Natural killer cell treated with Interleukin-12 subunit alpha and Interleukin-12 subunit beta and Interleukin-15 and Interleukin-18, amount 100 ng/mL, for 72 hours (primary cell): ENCODE data around the gene SMIM10L2A. TPM values are rescaled to one million over a fixed set of nuclear protein-coding genes. Genes with fewer than 3 reads are reported as not detected.
A peak's percentile ranks its signal among the peaks of the same experiment; 100 is the strongest.

ENCODE experiments used
- ATAC-seq, 2 donors: fragments of 150-1000 bp; cut with Tn5 transposase in 1 of 2; sonication (Bioruptor Pico), chemical (Tn5 transposase) in 1 of 2; 2 replicates each; pipeline ENCODE4 v1.10.0; 2021
- DNase-seq: peaks from one replicate; pipeline ENCODE4 v3.0.0; 2022; ENCODE audit warnings: low spot score
- H3K27ac Mint-ChIP-seq, 2 donors: 1 replicate in 1 of 2; 2 replicates in 1 of 2; pipeline ENCODE4 v1.8.0; 2022; ENCODE audit warnings: mixed read lengths in 2 of 2, mild to moderate bottlenecking in 1 of 2, moderate library complexity in 1 of 2
- H3K27me3 Mint-ChIP-seq, 2 donors: 1 replicate in 1 of 2; 2 replicates in 1 of 2; pipeline ENCODE4 v1.8.0; 2022; ENCODE audit warnings: mixed read lengths in 2 of 2
- H3K36me3 Mint-ChIP-seq: one replicate; pipeline ENCODE4 v1.8.0; 2022; ENCODE audit warnings: mixed read lengths
- H3K4me1 Mint-ChIP-seq, 2 donors: 1 replicate in 1 of 2; 2 replicates in 1 of 2; pipeline ENCODE4 v1.8.0; 2022; ENCODE audit warnings: low read depth in 2 of 2, mixed read lengths in 2 of 2, mild to moderate bottlenecking in 1 of 2
- H3K4me3 Mint-ChIP-seq: one replicate; pipeline ENCODE4 v1.8.0; 2022; ENCODE audit warnings: mixed read lengths
- H3K9me3 Mint-ChIP-seq: 2 replicates; pipeline ENCODE4 v1.8.0; 2022; ENCODE audit warnings: mixed read lengths
- total RNA-seq, 2 donors: library from RNA; stranded (reverse); gene quantifications; one replicate each; pipeline ENCODE4 v1.2.3, GENCODE V29; 2022

Gene SMIM10L2A
- total RNA-seq = under 1 TPM in 1 of 2 donors, not detected in 1; 0.05 TPM

DNA sequence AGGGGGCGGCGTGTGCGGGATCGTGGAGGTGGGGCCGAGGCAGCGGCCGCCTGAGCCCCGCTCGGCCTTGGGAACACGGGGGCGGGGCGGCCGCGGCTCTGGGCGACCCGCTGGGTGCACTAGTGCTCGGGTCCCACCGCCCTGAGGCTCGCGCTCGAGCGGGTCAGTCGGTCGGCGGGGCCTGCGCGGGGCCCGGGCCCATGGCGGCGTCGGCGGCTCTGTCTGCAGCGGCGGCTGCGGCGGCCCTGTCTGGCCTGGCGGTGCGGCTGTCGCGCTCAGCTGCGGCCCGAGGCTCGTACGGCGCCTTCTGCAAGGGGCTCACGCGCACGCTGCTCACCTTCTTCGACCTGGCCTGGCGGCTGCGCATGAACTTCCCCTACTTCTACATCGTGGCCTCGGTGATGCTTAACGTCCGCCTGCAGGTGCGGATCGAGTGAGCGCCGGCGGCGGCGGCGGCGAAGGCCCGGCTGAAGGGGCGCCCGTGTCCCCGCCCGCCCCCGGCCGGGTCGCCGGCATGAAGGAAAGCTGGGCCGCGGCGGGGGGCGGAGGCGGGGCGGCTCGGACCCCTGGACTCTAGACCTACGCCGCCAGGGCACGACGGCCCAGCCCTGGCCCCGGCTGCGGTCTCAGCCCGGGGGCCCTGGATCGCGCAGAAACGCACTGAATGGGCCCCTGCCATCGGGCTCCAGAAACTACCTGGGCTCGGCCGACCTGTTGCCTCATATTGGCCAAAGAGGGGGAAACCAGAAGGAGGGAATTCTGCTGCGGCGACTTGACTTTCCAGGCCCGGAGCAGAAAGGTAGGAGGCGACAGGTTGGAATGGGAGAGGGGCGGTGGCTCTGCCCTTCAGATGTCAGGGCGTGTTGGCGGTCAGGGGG lies at the start of gene SMIM10L2A:
SMIM10L2A (plus strand) TSS at position 13 of the 878 bp plus-strand sequence; CDS start at position 201, 188 bp downstream.
- H3K4me3 Mint-ChIP-seq = peak within 1 kb of the TSS; percentile 68
- H3K4me1 Mint-ChIP-seq = peaks cover 0 to 3% of the 10 kb centered on the region in 2 donors
- ATAC-seq = no peak
- H3K27me3 Mint-ChIP-seq = peaks cover 0 to 8% of the 10 kb centered on the region in 2 donors
- no peak for DNase-seq
- no peaks in the 10 kb centered on the region for H3K36me3 Mint-ChIP-seq
- no peaks in the 10 kb centered on the region for H3K9me3 Mint-ChIP-seq
- no peak within 1 kb of the TSS for H3K27ac Mint-ChIP-seq

DNA sequence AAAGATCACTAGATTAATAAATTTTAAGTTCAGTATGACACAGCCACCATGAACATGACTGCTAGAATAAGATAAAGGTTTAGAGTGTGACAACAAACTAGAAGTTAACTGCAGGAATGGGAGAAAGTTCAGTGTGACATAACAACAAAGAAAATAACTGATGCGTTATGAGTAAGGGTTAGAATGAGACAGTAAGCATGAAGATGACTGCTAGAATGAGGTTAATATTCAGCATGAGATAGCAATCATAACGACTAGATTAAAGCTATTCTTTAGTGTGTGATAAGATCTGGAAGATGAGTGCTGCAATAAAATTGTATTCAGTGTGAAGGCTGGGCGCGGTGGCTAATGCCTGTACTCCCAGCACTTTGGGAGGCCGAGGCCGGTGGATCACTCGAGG lies 48.4 kb upstream of the SMIM10L2A start:
- Mint-ChIP-seq H3K27me3 (peaks cover 0 to 18% of the 10 kb centered on the region in 2 donors), H3K9me3 (no peaks in the 10 kb centered on the region), H3K36me3 (no peaks in the 10 kb centered on the region), H3K27ac (no peak overlapping the region), H3K4me3 (no peak overlapping the region), H3K4me1 (no peaks in the 10 kb centered on the region)
- DNase-seq (no peak), ATAC-seq (no peak)

DNA sequence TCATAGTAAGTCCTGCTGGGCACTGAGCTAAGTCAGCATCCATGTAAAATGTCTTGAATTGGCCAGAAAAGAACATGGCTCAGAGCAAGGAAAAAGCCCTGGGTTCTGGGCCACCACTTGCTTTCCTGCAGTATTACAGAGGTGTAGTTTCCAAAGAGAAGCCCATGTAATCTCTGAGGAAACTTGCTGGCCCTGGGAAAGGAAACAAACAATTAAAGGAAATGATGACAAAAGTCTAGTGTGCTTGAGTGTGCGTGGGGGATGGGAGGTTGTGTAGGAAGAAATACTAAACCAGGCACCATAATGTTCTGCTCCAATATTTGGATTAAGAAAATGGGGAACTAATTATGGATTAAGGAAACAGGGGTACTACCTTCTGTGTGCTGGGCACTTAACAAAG lies 39.5 kb upstream of the SMIM10L2A start:
- ATAC-seq (no peak), DNase-seq (no peak)
- peaks cover 10 to 15% of the 10 kb centered on the region in 2 donors for H3K4me1 Mint-ChIP-seq
- no peaks in the 10 kb centered on the region for H3K36me3 Mint-ChIP-seq
- no peaks in the 10 kb centered on the region for H3K9me3 Mint-ChIP-seq
- peaks cover 0 to 7% of the 10 kb centered on the region in 2 donors for H3K27me3 Mint-ChIP-seq
- H3K27ac Mint-ChIP-seq = no peak overlapping the region
- H3K4me3 Mint-ChIP-seq = no peak overlapping the region

DNA sequence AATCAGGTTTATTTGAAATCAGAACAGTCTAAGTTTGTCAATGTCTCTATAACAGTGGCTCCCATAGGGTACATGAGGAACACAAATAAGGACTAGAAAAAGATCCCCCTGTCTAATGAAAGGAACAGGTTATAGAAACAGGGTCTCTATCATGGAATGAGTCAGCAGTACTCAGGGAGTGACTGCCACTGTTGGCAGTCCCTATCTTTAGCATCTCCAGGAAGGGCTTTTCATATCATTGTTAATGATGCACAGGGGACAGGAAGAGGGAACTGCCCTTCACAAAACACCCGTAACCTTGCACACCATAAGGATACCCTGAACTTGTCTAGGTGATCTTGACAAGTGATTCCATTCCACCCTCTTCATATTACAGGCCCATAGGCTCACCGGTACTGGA lies 38.5 kb upstream of the SMIM10L2A start:
- ATAC-seq (no peak), DNase-seq (no peak)
- Mint-ChIP-seq H3K4me1 (peaks cover 10 to 15% of the 10 kb centered on the region in 2 donors), H3K27ac (no peak overlapping the region), H3K9me3 (no peaks in the 10 kb centered on the region), H3K4me3 (no peak overlapping the region), H3K27me3 (peaks cover 0 to 7% of the 10 kb centered on the region in 2 donors), H3K36me3 (no peaks in the 10 kb centered on the region)

DNA sequence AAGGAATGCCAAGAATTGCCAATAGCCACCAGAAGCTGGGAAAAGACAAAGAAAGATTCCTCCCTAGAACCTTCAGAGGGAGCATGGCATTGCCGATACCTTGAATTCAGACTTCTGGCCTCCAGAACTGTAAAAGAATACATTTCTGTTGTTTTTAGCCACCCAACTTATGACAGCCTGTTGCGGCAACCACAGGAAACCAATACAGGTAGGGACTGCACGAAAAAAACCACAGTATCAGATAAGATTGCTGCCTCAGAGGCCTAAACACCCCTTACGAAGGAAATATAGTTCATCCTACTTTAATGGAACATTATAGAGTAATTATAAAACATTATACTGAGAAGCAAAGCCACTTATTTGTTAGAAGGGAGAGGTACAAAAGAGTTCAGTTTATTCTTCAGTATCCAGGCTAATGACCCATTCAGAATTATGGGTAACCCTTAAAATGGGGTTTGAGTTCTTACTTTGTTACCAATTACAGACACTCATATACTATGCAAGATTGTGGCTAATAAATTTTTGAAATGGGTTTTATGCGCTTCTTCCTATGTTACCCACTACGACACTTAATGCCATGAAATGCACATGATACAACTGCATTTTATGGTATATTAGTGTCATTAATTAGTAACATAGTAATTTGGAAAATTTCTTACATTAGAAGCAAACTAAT lies 37.4 kb upstream of the SMIM10L2A start:
- Mint-ChIP-seq H3K27me3 (peaks cover 0 to 10% of the 10 kb centered on the region in 2 donors), H3K36me3 (no peaks in the 10 kb centered on the region), H3K27ac (no peak overlapping the region), H3K4me3 (no peak overlapping the region), H3K9me3 (no peaks in the 10 kb centered on the region), H3K4me1 (peaks cover 10 to 15% of the 10 kb centered on the region in 2 donors)
- no peak for DNase-seq
- peak in 1 of 2 donors; percentile 58 for ATAC-seq

DNA sequence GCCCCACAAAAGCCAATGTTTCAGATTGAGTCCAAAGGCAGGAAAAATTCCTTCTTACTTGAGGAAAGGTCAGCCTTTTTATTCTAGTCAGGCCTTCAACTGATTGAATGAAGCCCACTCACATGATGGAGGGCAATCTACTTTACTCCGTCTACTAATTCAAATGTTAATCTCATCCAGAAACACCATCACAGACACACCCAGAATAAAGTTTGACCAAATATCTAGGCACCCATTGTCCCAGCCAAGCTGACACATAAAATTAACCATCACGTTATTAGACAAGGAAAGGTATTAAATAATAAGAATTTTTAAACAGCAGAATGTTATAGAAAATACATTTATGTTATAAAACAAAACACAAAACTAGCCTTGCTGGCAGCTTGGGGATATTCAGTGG lies 32.9 kb upstream of the SMIM10L2A start:
- no peaks in the 10 kb centered on the region for H3K36me3 Mint-ChIP-seq
- H3K27me3 Mint-ChIP-seq = peaks cover 0 to 18% of the 10 kb centered on the region in 2 donors
- no peak overlapping the region for H3K27ac Mint-ChIP-seq
- ATAC-seq = no peak
- no peak for DNase-seq
- H3K9me3 Mint-ChIP-seq = no peaks in the 10 kb centered on the region
- H3K4me1 Mint-ChIP-seq = peaks cover 5% of the 10 kb centered on the region in 2 donors
- H3K4me3 Mint-ChIP-seq = no peak overlapping the region

DNA sequence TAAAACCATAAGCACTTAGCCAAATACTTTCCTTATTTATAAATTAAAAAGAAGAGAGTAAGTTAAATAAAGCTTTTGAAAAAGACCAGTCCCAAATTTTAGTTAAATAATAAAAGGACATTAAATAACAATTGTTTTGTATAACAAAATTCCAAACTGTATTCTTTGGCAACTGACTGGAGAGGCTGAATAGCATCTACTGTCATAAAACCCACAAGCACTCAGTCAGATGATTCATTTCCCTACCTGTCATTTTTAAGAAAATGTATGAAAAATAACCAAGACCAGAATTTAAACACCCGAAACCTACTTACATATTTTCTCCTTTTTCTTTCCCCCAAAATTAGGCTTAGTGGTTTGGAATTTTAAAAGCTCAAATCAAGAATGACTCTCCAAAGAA lies 32.5 kb upstream of the SMIM10L2A start:
- H3K9me3 Mint-ChIP-seq = no peaks in the 10 kb centered on the region
- ATAC-seq (no peak), DNase-seq (no peak)
- H3K4me1 Mint-ChIP-seq = peaks cover under 1 to 2% of the 10 kb centered on the region in 2 donors
- H3K27ac Mint-ChIP-seq = no peak overlapping the region
- H3K4me3 Mint-ChIP-seq = no peak overlapping the region
- H3K27me3 Mint-ChIP-seq = peaks cover 0 to 18% of the 10 kb centered on the region in 2 donors
- no peaks in the 10 kb centered on the region for H3K36me3 Mint-ChIP-seq

DNA sequence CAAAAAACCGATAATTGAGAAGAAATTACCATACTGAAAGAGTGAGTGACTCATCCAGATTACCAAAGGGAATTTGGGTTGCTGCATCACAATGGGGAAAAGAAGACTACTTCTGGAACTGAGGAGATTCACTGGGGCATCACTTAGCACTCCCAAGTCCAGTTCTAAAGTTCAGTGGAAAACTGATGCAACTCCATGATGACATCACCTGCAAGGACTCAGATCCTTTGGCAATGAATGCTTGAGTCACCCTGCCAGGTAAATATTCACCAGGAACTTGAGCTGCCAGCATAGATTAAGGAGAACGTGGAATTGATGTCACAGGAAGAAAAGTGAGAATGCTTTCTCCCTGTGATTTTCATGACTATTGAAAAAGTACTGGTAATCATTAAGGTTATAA lies 32.0 kb upstream of the SMIM10L2A start:
- H3K9me3 Mint-ChIP-seq = no peaks in the 10 kb centered on the region
- no peak overlapping the region for H3K4me3 Mint-ChIP-seq
- ATAC-seq (no peak), DNase-seq (no peak)
- H3K4me1 Mint-ChIP-seq = no peaks in the 10 kb centered on the region
- no peaks in the 10 kb centered on the region for H3K36me3 Mint-ChIP-seq
- peaks cover 0 to 18% of the 10 kb centered on the region in 2 donors for H3K27me3 Mint-ChIP-seq
- H3K27ac Mint-ChIP-seq = no peak overlapping the region

DNA sequence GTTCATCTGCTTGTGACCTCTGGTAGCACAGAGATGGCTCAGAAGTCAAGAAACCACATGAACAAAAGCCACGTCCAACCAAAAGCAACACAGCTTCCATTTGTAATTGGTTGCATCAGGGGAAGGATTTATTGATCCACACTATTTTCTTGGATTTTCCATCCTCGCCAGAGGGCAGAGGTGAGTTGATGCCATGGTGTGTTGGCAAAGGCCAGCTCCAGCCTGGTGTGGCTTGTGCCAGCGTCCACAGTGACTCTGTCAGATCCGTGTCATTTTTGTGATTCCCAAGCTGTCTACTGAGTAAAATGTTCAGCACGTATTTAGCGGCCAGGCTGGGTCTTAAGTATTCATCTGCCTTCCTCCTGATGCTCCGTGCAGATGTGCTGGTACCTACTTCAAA lies 30.0 kb upstream of the SMIM10L2A start:
- H3K27me3 Mint-ChIP-seq = peaks cover 0 to 18% of the 10 kb centered on the region in 2 donors
- DNase-seq (no peak), ATAC-seq (no peak)
- H3K36me3 Mint-ChIP-seq = no peaks in the 10 kb centered on the region
- no peak overlapping the region for H3K27ac Mint-ChIP-seq
- no peaks in the 10 kb centered on the region for H3K9me3 Mint-ChIP-seq
- no peak overlapping the region for H3K4me3 Mint-ChIP-seq
- H3K4me1 Mint-ChIP-seq = no peaks in the 10 kb centered on the region

DNA sequence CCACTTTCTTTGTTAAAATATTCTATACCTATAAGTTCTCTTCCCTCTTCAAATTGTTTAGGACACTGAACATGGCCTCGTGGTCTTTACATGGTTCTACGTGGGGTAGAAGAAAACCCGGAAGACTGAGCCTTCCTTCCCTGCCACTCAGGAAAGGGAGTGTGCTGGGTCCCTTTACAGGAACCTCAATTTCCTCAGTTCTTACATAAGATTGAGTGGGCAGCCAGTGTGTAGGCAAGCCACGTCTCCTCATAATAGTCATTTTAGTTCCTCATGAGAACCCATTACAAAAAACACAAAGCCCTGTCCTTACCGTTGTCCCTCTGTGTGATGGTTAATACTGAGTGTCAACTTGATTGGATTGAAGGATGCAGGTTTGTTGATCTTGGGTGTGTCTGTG lies 28.7 kb upstream of the SMIM10L2A start:
- Mint-ChIP-seq H3K27ac (no peak overlapping the region), H3K4me1 (no peaks in the 10 kb centered on the region), H3K36me3 (no peaks in the 10 kb centered on the region), H3K4me3 (no peak overlapping the region), H3K27me3 (peaks cover 0 to 21% of the 10 kb centered on the region in 2 donors), H3K9me3 (no peaks in the 10 kb centered on the region)
- DNase-seq (no peak), ATAC-seq (no peak)

DNA sequence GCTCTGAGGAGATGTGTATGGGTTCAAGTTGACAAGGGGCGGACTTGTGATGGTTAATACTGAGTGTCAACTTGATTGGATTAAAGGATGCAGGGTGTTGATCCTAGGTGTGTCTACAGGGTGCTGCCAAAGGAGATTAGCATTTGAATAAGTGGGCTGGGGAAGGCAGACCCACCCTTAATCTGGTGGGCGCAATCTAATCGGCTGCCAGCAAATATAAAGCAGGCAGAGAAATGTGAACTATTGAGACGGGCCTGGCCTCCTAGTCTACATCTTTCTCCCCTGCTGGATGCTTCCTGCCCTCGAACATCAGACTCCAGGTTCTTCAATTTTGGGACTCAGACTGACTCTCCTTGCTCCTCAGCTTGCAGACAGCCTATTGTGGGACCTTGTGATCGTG lies 26.7 kb upstream of the SMIM10L2A start:
- Mint-ChIP-seq H3K4me1 (no peaks in the 10 kb centered on the region), H3K27ac (no peak overlapping the region), H3K27me3 (peaks cover 0 to 11% of the 10 kb centered on the region in 2 donors), H3K4me3 (no peak overlapping the region), H3K36me3 (no peaks in the 10 kb centered on the region), H3K9me3 (no peaks in the 10 kb centered on the region)
- ATAC-seq = no peak
- no peak for DNase-seq

DNA sequence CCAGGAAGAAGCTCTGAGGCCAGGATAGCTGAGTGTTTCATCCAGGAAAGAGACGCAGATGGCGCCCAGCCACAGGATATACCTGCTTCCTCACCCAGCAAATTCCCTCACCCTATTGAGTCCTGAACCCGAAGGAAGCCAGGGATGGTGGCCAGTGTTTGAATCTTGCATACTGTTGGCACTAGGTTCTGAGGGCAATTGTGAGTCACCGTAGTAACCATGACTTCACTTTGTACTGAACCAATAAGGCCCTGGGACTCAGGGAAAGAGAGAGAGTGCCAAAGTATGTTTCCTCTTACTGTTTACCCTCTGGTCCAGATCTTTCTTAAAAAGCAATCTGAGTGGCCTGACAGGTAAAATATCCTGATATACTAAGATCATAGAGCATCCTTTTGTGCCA lies 25.6 kb upstream of the SMIM10L2A start:
- H3K9me3 Mint-ChIP-seq = no peaks in the 10 kb centered on the region
- H3K4me1 Mint-ChIP-seq = no peaks in the 10 kb centered on the region
- H3K36me3 Mint-ChIP-seq = no peaks in the 10 kb centered on the region
- no peak for DNase-seq
- no peak overlapping the region for H3K27ac Mint-ChIP-seq
- peaks cover 0 to 7% of the 10 kb centered on the region in 2 donors for H3K27me3 Mint-ChIP-seq
- no peak for ATAC-seq
- no peak overlapping the region for H3K4me3 Mint-ChIP-seq

DNA sequence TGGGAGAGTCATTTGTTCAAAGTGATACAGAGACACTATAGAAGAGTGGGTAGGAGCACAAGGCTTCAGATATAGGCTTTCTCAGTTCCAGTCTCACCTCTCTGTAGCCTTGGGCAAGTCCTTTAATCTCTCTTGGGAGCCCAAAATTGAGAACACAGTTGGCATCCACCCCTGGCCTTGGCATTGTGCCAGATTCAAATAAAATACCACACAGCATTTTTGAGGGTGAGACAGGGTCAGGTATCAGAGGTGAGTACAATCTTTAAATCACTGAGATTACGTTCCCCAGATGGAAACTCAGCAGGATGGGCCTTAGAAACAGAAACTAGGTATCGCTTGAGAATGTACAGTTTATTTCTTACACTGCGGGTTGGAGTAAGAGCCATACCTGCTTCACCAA lies 25.2 kb upstream of the SMIM10L2A start:
- H3K4me1 Mint-ChIP-seq = no peaks in the 10 kb centered on the region
- H3K27ac Mint-ChIP-seq = no peak overlapping the region
- H3K36me3 Mint-ChIP-seq = no peaks in the 10 kb centered on the region
- H3K9me3 Mint-ChIP-seq = no peaks in the 10 kb centered on the region
- no peak for ATAC-seq
- no peak for DNase-seq
- peaks cover 0 to 4% of the 10 kb centered on the region in 2 donors for H3K27me3 Mint-ChIP-seq
- no peak overlapping the region for H3K4me3 Mint-ChIP-seq

DNA sequence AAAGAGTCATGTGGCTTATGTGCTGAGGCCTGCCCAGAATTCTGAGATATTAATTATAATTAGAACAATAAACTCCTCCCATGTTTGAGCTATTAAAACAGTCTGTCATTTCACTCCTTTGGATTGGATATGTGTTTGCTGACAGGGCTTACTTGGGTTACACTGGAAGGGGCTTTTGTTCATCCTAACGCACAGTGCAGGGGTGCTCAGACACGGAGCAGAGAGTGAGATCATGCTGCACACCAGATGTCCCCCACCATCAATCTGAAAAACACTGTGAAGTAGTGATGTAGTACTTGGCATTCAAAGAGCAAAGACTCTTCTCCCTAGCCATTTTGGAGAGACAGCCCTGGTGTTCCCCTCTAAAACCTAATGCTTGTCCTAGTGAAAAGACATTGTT lies 24.1 kb upstream of the SMIM10L2A start:
- Mint-ChIP-seq H3K4me1 (no peaks in the 10 kb centered on the region), H3K36me3 (no peaks in the 10 kb centered on the region), H3K27ac (no peak overlapping the region), H3K9me3 (no peaks in the 10 kb centered on the region), H3K4me3 (no peak overlapping the region), H3K27me3 (peaks cover 0 to 3% of the 10 kb centered on the region in 2 donors)
- no peak for DNase-seq
- no peak for ATAC-seq
